ENCODE measurements around the gene ZNF367. TPM values are rescaled to one million over a fixed set of nuclear protein-coding genes. Genes with fewer than 3 reads are reported as not detected.

ZNF367 gene
- total and polyA plus RNA-seq, 2 of the 4 experiments (the other 2 are of a cell fraction) = 1.1 to 2.7 TPM

DNA sequence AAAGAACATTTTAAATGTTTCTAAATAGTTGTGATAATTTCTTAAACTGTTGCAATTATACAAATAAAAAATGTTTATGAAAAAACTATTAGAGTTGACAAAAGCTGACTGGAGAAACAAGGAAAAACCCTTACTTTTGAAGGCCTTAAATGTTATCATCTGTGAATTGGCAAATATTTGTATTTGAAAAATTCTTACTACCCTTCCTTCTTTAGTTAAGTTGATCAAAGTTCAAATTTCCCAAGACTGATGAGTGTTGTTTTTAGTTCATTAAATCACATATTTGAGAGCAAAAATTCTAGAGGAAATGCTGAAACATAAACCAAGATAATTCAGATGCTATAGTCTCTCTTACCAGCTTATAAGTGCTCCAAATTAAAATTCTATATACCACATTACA is 32.0 kb downstream of the ZNF367 start:
- H3K9ac ChIP-seq (ENCODE audit: low read depth, low read length) = no peak overlapping the region
- no peak overlapping the region for H2BK15ac ChIP-seq (ENCODE audit: low read depth, low read length)
- no peak overlapping the region for H3K4ac ChIP-seq (ENCODE audit: low read depth, low read length)
- H4K91ac ChIP-seq (ENCODE audit: insufficient read depth, low read depth, low read length) = no peak overlapping the region
- H2BK20ac ChIP-seq (ENCODE audit: low read depth, low read length) = no peak overlapping the region
- H2AK5ac ChIP-seq (ENCODE audit: low read depth, low read length) = no peak overlapping the region
- in situ Hi-C loops (cut with MboI; ENCODE audit: low sequenced_read_pairs) (no loop called here), dilution Hi-C loops (cut with HindIII; ENCODE audit: low sequenced_read_pairs, unreplicated experiment) (no loop called here), intact Hi-C loops (cut with micrococcal nuclease) (no loop called here)
- CTCF ChIA-PET = no interaction called here
- no TSS peak for BruUV-seq (replicated peaks)
- H2BK5ac ChIP-seq (ENCODE audit: low read depth, low read length, poor library complexity, severe bottlenecking) = no peak overlapping the region
- H4K5ac ChIP-seq (ENCODE audit: low read depth, low read length) = no peak overlapping the region
- H3K36me3 ChIP-seq (ENCODE audit: control insufficient read depth, insufficient read depth, low read length) = no peaks in the 10 kb centered on the region
- H3K79me1 ChIP-seq (ENCODE audit: low read depth in 1 of 2, low read length in 2 of 2) = peaks cover 13 to 39% of the 10 kb centered on the region in 2 experiments
- POLR2A ChIA-PET (ENCODE audit: unreplicated experiment) = no interaction called here
- H3K4me2 ChIP-seq (ENCODE audit: low read depth, low read length) = no peak overlapping the region
- H3K9me3 ChIP-seq (ENCODE audit: control insufficient read depth, insufficient read depth, low read length) = no peaks in the 10 kb centered on the region
- no peak overlapping the region for H3K27ac ChIP-seq (ENCODE audit: insufficient read depth, low read length)
- H3K4me1 ChIP-seq (ENCODE audit: control insufficient read depth, insufficient read depth, low read length) = peaks cover 2% of the 10 kb centered on the region
- H4K8ac ChIP-seq (ENCODE audit: low read depth in 2 of 2, low read length in 2 of 2) = no peak overlapping the region
- no peaks in the 10 kb centered on the region for H3K27me3 ChIP-seq (ENCODE audit: control insufficient read depth, insufficient read depth, low read length)
- H2AK9ac ChIP-seq (replicated peaks; ENCODE audit: low read depth, low read length, poor library complexity) = no peak overlapping the region
- H2BK120ac ChIP-seq (ENCODE audit: low read depth, low read length) = no peak overlapping the region
- no peaks in the 10 kb centered on the region; the same call in 1 of the 2 replicates for H4K20me1 ChIP-seq (ENCODE audit: insufficient read depth, low read length)
- no peak overlapping the region for H3K56ac ChIP-seq (ENCODE audit: extremely low read depth, insufficient read depth, low read length)
- H3K18ac ChIP-seq (ENCODE audit: low read depth, low read length) = no peak overlapping the region
- no peak overlapping the region for H2AFZ ChIP-seq (replicated peaks; ENCODE audit: low read length, poor library complexity)
- peaks cover under 1% of the 10 kb centered on the region; the same call in 1 of the 2 replicates for H3K9me1 ChIP-seq (ENCODE audit: insufficient read depth, low read length)
- no peak overlapping the region for H3K23ac ChIP-seq (ENCODE audit: low read depth, low read length)
- H3K4me3 ChIP-seq (ENCODE audit: insufficient read depth, low read depth, low read length) = no peak overlapping the region
- no peak overlapping the region for H3K14ac ChIP-seq (replicated peaks; ENCODE audit: low read depth, low read length)
- DNase-seq (no peak), ATAC-seq (ENCODE audit: low read depth) (no peak)
- TF ChIP-seq RAD21 (IDR thresholded peaks at IDR 0.05; ENCODE audit: low read length) (no peak), CHD1 (IDR thresholded peaks at IDR 0.05; ENCODE audit: low read depth, low read length) (no peak), POLR2A (IDR thresholded peaks at IDR 0.05; ENCODE audit: low read depth, low read length) (no peak), NFE2L2 (IDR thresholded peaks at IDR 0.05; ENCODE audit: low read depth, low read length) (no peak), RFX5 (IDR thresholded peaks at IDR 0.05; ENCODE audit: low read depth, low read length) (no peak), SMC3 (IDR thresholded peaks at IDR 0.05; ENCODE audit: low read depth, low read length) (no peak), CEBPB (IDR thresholded peaks at IDR 0.05; ENCODE audit: low read depth, low read length) (no peak)

Measured in IMR-90 (cell line).